ENCODE results near the gene SLC35G3. TPM values are rescaled to one million over a fixed set of nuclear protein-coding genes. Genes with fewer than 3 reads are reported as not detected.
"Not testable (repeated sequence)": the region's sequence is repeated elsewhere in the genome, so short reads cannot be mapped to it uniquely, and the experiment has no call there.

Gene SLC35G3
- total RNA-seq, 1 donor from 2014 or later = not detected

- Mint-ChIP-seq H3K4me3 (ENCODE audit: low read depth) (no peak overlapping the region), H3K9me3 (no peaks in the 10 kb centered on the region), H3K36me3 (ENCODE audit: low read depth) (no peaks in the 10 kb centered on the region), H3K27ac (no peak overlapping the region), H3K4me1 (ENCODE audit: low read depth) (peaks cover 7% of the 10 kb centered on the region), H3K27me3 (ENCODE audit: low read depth) (peaks cover 20% of the 10 kb centered on the region)
- no peak for DNase-seq (ENCODE audit: low spot score)
- intact Hi-C loops (cut with micrococcal nuclease) = no loop called here
These were observed 38.9 kb downstream of the SLC35G3 start for GRCh38 chr17:35155246-35155645.

- Mint-ChIP-seq H3K27ac (no peak overlapping the region), H3K4me3 (ENCODE audit: low read depth) (no peak overlapping the region), H3K27me3 (ENCODE audit: low read depth) (peaks cover 20% of the 10 kb centered on the region), H3K4me1 (ENCODE audit: low read depth) (peaks cover 4% of the 10 kb centered on the region), H3K9me3 (no peaks in the 10 kb centered on the region), H3K36me3 (ENCODE audit: low read depth) (no peaks in the 10 kb centered on the region)
- intact Hi-C loops (cut with micrococcal nuclease) = no loop called here
- DNase-seq (ENCODE audit: low spot score) = no peak
These were observed 39.7 kb downstream of the SLC35G3 start for GRCh38 chr17:35154196-35155165.

- no peaks in the 10 kb centered on the region for H3K9me3 Mint-ChIP-seq
- DNase-seq (ENCODE audit: low spot score) = no peak
- intact Hi-C loops (cut with micrococcal nuclease) = no loop called here
- no peaks in the 10 kb centered on the region for H3K36me3 Mint-ChIP-seq (ENCODE audit: low read depth)
- H3K27ac Mint-ChIP-seq = no peak overlapping the region
- H3K27me3 Mint-ChIP-seq (ENCODE audit: low read depth) = peaks cover 20% of the 10 kb centered on the region
- H3K4me1 Mint-ChIP-seq (ENCODE audit: low read depth) = peaks cover 4% of the 10 kb centered on the region
- H3K4me3 Mint-ChIP-seq (ENCODE audit: low read depth) = no peak overlapping the region
These were observed 41.6 kb downstream of the SLC35G3 start for GRCh38 chr17:35152421-35153140.

- H3K9me3 Mint-ChIP-seq; H3K36me3 Mint-ChIP-seq (ENCODE audit: low read depth); intact Hi-C loops (cut with micrococcal nuclease); H3K4me3 Mint-ChIP-seq (ENCODE audit: low read depth); DNase-seq (ENCODE audit: low spot score); H3K4me1 Mint-ChIP-seq (ENCODE audit: low read depth); H3K27ac Mint-ChIP-seq: not testable (repeated sequence)
- peaks cover 20% of the 10 kb centered on the region for H3K27me3 Mint-ChIP-seq (ENCODE audit: low read depth)
These were observed 43.1 kb downstream of the SLC35G3 start for GRCh38 chr17:35151080-35151479.

GRCh38 chr17:35149941-35150340 is 44.3 kb downstream of the SLC35G3 start:
- H3K4me3 Mint-ChIP-seq (ENCODE audit: low read depth) = no peak overlapping the region
- H3K4me1 Mint-ChIP-seq (ENCODE audit: low read depth) = no peaks in the 10 kb centered on the region
- intact Hi-C loops (cut with micrococcal nuclease) = no loop called here
- no peak for DNase-seq (ENCODE audit: low spot score)
- no peaks in the 10 kb centered on the region for H3K9me3 Mint-ChIP-seq
- no peak overlapping the region for H3K27ac Mint-ChIP-seq
- H3K27me3 Mint-ChIP-seq (ENCODE audit: low read depth) = peaks cover 17% of the 10 kb centered on the region
- H3K36me3 Mint-ChIP-seq (ENCODE audit: low read depth) = no peaks in the 10 kb centered on the region

GRCh38 chr17:35148144-35148543 is 46.0 kb downstream of the SLC35G3 start:
- intact Hi-C loops (cut with micrococcal nuclease) = no loop called here
- Mint-ChIP-seq H3K4me1 (ENCODE audit: low read depth) (peaks cover 1% of the 10 kb centered on the region), H3K27me3 (ENCODE audit: low read depth) (peaks cover 10% of the 10 kb centered on the region), H3K9me3 (no peaks in the 10 kb centered on the region), H3K4me3 (ENCODE audit: low read depth) (no peak overlapping the region), H3K27ac (no peak overlapping the region), H3K36me3 (ENCODE audit: low read depth) (no peaks in the 10 kb centered on the region)
- DNase-seq (ENCODE audit: low spot score) = no peak

- H3K27me3 Mint-ChIP-seq (ENCODE audit: low read depth) = peaks cover 4% of the 10 kb centered on the region
- peaks cover 2% of the 10 kb centered on the region for H3K4me1 Mint-ChIP-seq (ENCODE audit: low read depth)
- intact Hi-C loops (cut with micrococcal nuclease) = no loop called here
- DNase-seq (ENCODE audit: low spot score) = no peak
- no peak within 1 kb of the TSS for H3K27ac Mint-ChIP-seq
- H3K4me3 Mint-ChIP-seq (ENCODE audit: low read depth) = no peak within 1 kb of the TSS
- H3K36me3 Mint-ChIP-seq (ENCODE audit: low read depth) = no peaks in the 10 kb centered on the region
- no peaks in the 10 kb centered on the region for H3K9me3 Mint-ChIP-seq
These were observed 46.8 kb downstream of the SLC35G3 start, which contains the start of gene UNC45B for GRCh38 chr17:35147375-35147905. UNC45B (plus strand) TSS chr17:35147817; CDS start chr17:35148264, 447 bp downstream.

- Mint-ChIP-seq H3K36me3 (ENCODE audit: low read depth) (peaks cover 3% of the 10 kb centered on the region), H3K9me3 (no peaks in the 10 kb centered on the region), H3K27me3 (ENCODE audit: low read depth) (peaks cover 1% of the 10 kb centered on the region), H3K27ac (no peak overlapping the region), H3K4me3 (ENCODE audit: low read depth) (no peak overlapping the region), H3K4me1 (ENCODE audit: low read depth) (peaks cover 5% of the 10 kb centered on the region)
- no peak for DNase-seq (ENCODE audit: low spot score)
- intact Hi-C loops (cut with micrococcal nuclease) = no loop called here
These were observed 47.9 kb downstream of the SLC35G3 start for GRCh38 chr17:35146214-35146833.

GRCh38 chr17:35144840-35145239 is 49.4 kb downstream of the SLC35G3 start:
- H3K27ac Mint-ChIP-seq = no peak overlapping the region
- intact Hi-C loops (cut with micrococcal nuclease) = loop anchor here (5.0 kb wide), 1 partner anchor 67 kb away; no protein-coding TSS in a partner anchor
- H3K36me3 Mint-ChIP-seq (ENCODE audit: low read depth) = peaks cover 8% of the 10 kb centered on the region
- no peaks in the 10 kb centered on the region for H3K9me3 Mint-ChIP-seq
- H3K27me3 Mint-ChIP-seq (ENCODE audit: low read depth) = no peaks in the 10 kb centered on the region
- DNase-seq (ENCODE audit: low spot score) = no peak
- no peak overlapping the region for H3K4me3 Mint-ChIP-seq (ENCODE audit: low read depth)
- peaks cover 6% of the 10 kb centered on the region for H3K4me1 Mint-ChIP-seq (ENCODE audit: low read depth)

Other genes starting within 250 kb of the SLC35G3 start
- gene CCT6B, start 232.9 kb downstream of the SLC35G3 start, total RNA-seq = 1.4 and 1.5 TPM in 2 replicates
- gene ZNF830, start 232.9 kb downstream of the SLC35G3 start, total RNA-seq = 23.8 and 24.9 TPM in 2 replicates
- 56.3 and 65.7 TPM in 2 replicates for gene LIG3, start 213.9 kb downstream of the SLC35G3 start, total RNA-seq
- 21.3 and 25.4 TPM in 2 replicates for gene RFFL, start 130.7 kb downstream of the SLC35G3 start, total RNA-seq
- gene RAD51D, start 74.5 kb downstream of the SLC35G3 start, total RNA-seq = 29.5 and 31.9 TPM in 2 replicates
- not detected in 2 replicates for gene FNDC8, start 72.8 kb downstream of the SLC35G3 start, total RNA-seq
- gene NLE1, start 52.1 kb downstream of the SLC35G3 start, total RNA-seq = 38.8 and 40.6 TPM in 2 replicates
- not detected in 2 replicates for gene UNC45B, start 46.6 kb downstream of the SLC35G3 start, total RNA-seq
- 8.8 and 9.9 TPM in 2 replicates for gene SLFN5, start 48.7 kb upstream of the SLC35G3 start, total RNA-seq
- 112 and 114 TPM in 2 replicates for gene SLFN11, start 179.2 kb upstream of the SLC35G3 start, total RNA-seq
- gene SLFN12, start 238.1 kb upstream of the SLC35G3 start, total RNA-seq = 7.5 and 8.8 TPM in 2 replicates

Measured in activated T-helper 2 cell treated with anti-CD3 and anti-CD28 coated beads, Interferon-gamma antibody, Interleukin-2, Interleukin-4, amounts not matched to agents 10 μg/mL and 5 μg/mL and 100 μg/mL, durations not matched to agents 14 hours and 24 hours and 36 hours (primary cell).